Heart left ventricle (tissue), 13 donors: Measurements from ENCODE around the gene TAF12.

Experiments used
- POLR2A ChIP-seq, 2 donors: fragments of 450-650 bp; IDR thresholded peaks; one replicate each; pipeline ENCODE4 v1.6.1; 2017; ENCODE audit warnings: antibody characterized with exemption in 2 of 2, mild to moderate bottlenecking in 2 of 2, moderate library complexity in 2 of 2
- TF ChIP-seq, protein P1 (sequence below), 12 donors: fragments of 200-600 bp; sonication (generic) in 4 of 12; IDR thresholded peaks; one replicate each; pipeline versions ENCODE4 v1.5.0 to v1.8.0; 2018 to 2022; ENCODE audit warnings: antibody characterized with exemption in 12 of 12, mild to moderate bottlenecking in 5 of 12
- donor health status: ischemic (EF 13 %, LVEDD 7.1; RV severe dilation, severe dysfunction).
- donor health status: DM: no; HTN: yes; CAD: no.
- donor health status: DM: no; HTN: no; CAD: no.
- donor health status: ischemic (EF 25% LVEDD 6.9; RV normal size, moderate dysfunction).
- donor health status: ischemic (EF 25% LVEDD 5.7; RV mildly dilated, moderate dysfunction).
- donor health status: ischemic (EF 35%, LVEDD 5.7; RV mildly dilated, moderate dysfunction).
- donor health status: nonischemic (EF 11% LVEDD 7.7; RV severe dilation, severe dysfunction).
- donor health status: DM: yes; HTN: yes; CAD: no.
- donor health status: PGD.
- donor health status: ischemic (EF 29% LVEDD 5.4; RV normal size, mild dysfunction).
- donor health status: nonischemic (EF 23%, LVEDD 6.1; RV moderate dilation, normal function).

DNA sequence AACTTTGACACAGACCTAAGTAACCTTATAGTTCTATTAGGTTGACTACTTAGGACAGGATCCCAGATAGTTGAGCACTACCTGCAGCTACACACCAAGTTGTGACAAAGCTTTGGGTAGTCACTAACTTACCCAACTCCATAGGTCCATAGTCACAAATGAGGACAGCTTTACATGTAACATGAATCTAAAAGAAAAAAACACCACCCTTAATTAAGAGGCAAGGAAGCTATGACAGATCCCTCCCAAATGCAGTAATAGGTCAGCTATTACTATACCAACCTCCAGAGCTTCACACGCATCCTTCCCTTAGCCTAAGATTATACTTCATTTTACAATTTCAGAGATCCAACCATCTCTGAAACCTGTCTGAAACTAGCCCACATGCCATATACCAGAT is 63.5 kb downstream of the TAF12 start:
- TF ChIP-seq, protein P1, sequence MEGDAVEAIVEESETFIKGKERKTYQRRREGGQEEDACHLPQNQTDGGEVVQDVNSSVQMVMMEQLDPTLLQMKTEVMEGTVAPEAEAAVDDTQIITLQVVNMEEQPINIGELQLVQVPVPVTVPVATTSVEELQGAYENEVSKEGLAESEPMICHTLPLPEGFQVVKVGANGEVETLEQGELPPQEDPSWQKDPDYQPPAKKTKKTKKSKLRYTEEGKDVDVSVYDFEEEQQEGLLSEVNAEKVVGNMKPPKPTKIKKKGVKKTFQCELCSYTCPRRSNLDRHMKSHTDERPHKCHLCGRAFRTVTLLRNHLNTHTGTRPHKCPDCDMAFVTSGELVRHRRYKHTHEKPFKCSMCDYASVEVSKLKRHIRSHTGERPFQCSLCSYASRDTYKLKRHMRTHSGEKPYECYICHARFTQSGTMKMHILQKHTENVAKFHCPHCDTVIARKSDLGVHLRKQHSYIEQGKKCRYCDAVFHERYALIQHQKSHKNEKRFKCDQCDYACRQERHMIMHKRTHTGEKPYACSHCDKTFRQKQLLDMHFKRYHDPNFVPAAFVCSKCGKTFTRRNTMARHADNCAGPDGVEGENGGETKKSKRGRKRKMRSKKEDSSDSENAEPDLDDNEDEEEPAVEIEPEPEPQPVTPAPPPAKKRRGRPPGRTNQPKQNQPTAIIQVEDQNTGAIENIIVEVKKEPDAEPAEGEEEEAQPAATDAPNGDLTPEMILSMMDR (IDR thresholded peaks at IDR 0.05) = no peak
- TF ChIP-seq POLR2A (IDR thresholded peaks at IDR 0.05) = no peak
